Stimulated activated CD4-positive, alpha-beta T cell treated with anti-CD3 and anti-CD28 coated beads, Interleukin-12 subunit alpha, Interleukin-12 subunit beta, amount 100 ng/mL, for 48 hours (primary cell): ENCODE results near the gene FRAS1.

Source experiments
- DNase-seq, 3 donors: peaks; one replicate each; pipeline ENCODE4 v3.0.0-alpha.2; 2020; ENCODE audit warnings: low read depth in 2 of 3, low spot score in 1 of 3

Gene FRAS1

DNA sequence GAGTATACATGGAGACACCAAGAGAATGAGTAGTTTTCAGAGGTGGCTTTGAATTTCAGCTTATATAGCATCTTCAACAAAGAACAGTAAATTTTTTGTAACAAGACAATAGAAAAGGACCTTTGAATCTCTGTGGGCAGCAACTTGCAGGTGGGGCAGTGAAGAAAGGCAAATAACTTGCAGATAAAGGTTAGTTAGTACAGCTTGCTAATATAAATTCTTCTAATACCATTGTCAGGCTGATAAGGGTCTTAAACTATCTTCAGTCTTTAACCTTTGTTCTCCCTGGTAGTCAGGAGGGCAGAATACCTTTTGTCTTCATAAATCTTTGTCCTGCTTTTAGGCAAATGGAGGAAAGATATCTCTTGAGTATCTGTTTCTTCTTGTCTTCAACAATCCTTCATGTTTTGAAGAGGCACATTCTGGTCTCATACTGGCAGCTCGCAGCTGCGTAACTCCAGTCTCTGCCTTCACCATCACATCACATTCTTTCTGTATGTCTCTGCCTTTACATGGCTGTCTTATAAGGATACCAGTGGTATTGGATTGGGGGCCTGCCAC lies 510.5 kb downstream of the FRAS1 start:
- no peak for DNase-seq

DNA sequence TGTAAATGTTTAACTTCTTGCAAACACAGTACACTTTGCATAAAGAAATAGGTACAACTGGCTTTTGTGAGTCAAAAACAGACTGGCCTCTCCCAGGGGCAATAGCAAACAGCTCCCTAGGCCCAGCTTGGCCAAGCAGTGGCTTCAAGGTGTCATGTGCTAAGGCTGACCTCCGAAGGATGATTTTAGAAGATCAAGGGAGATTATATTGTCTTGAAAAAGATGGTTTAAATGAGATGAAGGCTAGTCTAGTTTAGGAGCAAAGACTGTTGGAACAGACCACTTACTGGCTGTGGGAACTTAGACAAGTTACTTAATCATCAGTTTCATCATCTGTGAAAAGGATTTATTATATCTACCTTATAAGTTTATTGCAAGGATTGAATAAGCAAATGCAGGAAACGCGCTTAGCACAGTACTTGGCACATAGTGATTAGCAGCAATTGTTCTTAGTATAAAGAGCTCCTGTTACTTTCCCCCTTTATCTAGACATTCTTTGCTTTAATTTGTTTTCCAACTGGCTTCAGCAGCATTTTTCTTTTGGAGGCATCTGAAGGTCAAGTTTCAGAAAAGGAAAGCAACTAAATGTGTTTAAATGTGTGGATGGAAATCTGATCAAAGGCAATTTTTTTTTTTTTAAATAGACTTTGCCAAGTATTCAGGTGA lies 511.6 kb downstream of the FRAS1 start:
- no peak for DNase-seq

DNA sequence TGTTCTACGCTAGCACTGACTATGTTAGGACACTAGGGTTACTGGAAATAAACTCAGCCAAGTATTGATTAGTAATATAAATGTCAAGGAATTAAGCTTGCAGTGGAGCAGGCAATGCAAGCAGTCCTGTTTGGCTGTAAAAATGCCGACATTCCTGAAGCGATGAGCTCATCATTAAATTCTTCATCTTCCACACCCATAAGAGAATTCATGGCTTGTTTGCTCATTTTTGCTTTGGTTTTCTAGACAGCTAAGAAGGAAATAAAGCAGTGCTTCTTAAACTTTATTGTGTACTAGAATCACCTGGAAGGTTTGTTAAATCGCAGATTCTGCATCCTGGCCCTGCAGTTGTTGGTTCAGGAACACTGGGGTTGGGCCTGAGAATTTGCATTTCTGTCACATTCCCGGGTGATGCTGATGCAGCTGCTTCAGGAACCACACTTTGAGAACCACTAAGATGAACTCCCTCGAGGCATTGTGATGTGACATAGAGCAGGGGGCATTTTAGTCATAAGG lies 512.2 kb downstream of the FRAS1 start:
- DNase-seq, result no peak

DNA sequence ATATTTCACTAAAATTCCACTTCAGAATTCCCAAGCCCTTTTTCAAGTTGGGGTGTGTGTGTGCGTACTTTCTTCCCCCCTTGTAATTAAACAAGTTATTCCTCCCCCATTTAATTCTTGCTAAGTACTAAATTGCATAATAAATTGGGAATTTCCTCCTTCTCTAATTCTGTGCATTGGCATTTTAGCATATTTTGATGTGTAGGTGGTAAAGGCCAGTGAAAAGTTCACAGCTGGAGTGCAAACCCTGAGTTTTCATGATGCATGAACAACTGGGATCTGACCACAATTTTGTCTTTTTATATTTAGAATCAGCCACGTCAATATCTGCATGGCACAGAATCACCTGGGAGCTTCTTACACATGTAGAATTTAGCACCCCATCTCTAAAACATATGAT lies 513.0 kb downstream of the FRAS1 start:
- DNase-seq, result no peak

DNA sequence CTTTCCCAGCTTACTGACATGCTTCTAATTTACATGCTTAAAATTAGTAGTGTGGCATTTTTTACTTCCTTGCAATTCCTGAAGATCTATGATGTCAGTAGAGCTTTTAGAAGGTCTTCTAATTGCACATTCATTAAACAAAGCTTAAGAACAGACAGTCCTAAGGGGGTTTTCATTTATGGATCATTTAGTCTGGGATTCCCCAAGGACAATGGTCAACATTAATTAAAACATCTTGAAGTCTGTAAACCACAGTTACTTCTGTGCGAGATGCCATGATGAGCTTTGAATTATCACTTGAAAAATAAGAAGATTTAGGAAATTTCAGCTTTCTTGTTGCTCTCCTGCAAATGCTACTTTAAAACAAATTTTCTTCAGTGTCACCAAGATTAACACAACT lies 514.7 kb downstream of the FRAS1 start:
- no peak for DNase-seq

DNA sequence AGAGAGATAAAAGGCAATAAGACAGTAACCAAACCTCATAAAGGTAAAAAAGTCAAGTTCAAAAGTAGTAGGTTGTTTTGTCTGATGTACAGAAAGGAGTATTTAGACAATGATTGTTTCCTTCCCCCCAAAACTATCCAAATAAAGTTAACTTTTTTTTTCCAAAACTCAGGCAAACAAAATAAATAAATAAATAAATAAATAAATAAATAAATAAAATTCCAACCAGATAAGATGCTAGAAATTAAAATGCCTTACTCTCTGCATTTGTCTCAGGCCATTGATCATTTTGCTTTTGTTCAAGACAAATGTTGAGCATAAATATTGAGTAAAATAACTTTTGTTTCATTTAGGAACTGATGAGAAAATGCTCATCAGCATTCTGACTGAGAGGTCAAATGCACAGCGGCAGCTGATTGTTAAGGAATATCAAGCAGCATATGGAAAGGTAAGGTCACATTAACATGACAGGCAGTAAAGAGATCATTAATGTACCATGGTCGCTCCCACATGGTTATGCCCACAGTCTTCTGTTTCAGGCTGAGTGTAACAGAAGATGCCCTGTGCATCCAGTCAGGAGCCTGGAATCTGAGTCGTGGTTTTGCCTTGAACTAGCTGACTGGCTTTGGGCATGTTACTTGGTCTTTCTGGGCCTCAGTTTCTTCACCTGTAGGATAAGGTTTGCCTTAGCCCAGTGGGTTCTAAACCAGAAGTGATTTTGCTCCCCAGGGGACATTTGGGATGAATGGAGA lies 521.7 kb downstream of the FRAS1 start:
- no peak for DNase-seq

DNA sequence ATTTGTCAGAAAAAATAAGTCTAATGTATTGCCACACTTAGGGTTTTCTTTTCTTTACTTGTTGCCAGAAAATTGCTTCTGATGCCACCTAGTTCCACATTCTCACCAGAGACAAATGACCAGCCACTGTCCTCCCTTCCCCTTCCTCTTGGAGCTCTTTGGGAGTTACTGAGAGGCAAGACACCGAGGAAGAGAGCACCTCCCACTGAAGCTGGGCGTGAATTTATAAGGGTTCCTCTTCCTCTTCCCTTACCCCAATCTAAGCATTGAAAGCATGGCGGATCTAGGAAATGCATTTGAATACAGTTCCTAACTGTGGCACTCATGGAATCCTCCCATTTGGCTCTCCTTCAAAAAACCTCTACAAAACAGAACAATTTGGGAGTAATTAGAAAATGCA lies 524.5 kb downstream of the FRAS1 start:
- DNase-seq, result no peak

DNA sequence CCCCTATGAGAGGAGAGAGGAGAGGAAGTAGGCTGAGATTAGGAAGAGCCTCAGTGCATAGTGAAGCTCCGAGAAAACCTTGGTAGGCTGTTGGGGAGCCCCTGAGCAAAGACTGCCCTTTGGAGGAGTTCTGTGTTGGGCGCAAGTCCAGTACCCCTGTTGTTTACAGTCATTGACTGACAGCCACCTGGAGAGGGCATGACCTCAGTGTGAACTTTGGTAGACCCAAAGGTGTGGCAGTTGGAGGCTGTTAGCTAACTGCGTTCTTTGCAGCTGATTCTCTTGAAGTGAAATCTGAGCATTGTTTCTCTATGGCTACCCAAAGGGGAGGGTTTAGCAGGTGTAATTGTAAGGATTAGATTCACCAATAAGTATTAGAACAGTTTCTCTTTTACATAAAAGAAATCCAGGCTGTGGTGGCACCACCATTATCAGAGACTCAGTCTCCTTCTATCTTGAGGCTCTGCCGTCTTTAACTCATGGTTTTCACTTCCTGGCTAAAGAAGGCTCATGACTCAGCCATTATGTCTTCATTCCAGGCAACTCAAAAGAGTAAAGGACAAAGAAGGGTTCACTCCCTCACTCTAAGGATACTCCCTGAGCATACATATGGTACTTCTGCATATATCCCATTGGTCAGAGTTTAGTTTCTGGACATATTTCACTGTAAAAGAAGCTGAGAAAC lies 527.9 kb downstream of the FRAS1 start:
- DNase-seq, result no peak

DNA sequence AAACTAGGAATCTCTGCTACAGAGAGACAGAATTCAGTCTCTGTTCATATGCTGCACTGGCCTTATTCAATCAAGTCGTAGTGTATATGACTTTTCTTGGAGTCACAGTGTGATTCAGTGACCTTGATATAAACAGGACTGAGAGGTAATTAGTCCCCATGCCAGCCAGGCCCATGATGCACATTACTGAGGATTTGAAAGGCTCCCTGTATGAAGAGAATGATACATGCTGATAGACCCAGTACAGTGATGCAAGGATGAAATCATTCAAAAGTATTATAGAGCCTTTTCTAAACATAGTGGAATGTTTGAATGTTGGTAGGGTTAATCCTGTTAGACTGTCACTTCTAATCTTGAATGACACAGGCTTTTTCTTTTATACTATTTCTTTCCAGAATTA lies 528.5 kb downstream of the FRAS1 start:
- DNase-seq, result no peak

DNA sequence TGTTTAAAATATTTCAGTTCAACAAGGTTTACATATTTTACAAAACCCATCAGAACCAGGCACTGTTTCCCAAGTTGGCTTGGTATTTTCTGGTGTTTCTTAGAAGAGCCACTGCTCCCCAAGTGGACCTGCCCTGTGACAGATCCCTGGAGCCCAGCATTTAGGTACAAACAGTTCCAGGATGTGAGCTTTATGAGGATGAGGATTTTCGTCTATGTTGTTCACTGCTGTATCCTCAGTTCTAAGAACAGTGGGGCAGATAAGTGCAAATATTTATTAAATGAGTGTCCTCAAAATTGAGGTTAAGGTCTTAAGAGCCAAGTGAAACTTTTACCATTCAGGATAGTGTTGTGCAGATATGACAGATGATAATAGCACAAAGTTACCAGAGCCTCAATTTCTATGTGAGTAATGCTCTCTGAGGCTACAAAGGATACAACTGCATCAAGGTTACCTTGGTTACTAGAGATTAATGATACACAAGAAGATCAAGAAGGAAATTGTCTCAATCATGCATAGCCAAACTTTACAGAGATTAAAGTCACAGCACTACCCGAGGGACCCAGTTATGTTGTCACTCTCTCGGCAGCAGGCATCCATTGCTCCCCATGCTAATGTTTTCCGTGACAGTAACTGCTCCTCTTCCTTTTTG lies 531.9 kb downstream of the FRAS1 start:
- DNase-seq, result no peak

DNA sequence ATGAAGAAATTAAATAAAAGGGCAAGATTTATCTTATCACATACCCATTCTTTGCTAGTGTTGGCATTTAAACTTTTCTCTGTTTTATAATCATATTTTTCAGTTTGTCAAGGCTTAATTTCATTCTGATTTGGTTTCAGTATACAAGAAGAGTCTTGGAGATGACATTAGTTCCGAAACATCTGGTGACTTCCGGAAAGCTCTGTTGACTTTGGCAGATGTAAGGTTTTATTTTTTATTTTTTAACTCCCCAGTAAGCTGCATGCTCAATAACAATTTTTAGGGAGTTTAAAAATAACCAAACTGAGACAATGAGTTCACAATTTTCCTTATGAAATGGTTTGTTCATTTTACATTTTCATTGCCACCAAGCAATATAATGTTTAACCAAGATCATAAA lies 534.3 kb downstream of the FRAS1 start:
- no peak for DNase-seq

DNA sequence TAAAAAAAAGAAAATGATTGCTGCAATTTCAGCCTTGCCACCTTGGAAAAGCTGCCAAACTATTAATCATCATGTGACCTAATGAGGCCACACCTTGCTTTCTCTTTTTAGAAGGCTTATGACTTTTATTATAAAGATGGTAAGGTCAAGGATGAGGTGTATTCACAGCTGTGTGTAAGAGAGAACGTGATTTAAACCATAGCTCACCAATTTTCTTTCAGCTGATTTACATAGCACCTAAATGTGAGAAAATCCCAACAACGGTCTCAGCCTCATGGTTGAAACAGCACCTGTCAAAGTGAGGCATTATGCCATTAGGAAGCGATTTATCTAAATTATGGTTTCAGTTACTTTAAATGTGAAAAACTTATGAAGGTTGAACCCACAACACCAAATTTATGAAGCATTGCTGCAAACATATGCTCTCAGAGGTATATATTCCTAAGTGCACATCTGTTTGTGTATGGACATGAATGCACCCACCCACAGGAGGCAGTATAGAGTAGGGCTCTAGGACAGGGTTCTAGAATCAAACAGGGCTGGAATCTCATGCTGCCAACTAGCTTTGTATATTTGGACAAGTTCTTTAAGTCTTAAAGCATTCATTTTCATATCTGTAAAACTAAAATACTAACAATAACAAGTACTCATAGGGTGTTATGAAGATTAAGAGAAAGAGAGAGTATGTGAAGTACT lies 535.1 kb downstream of the FRAS1 start:
- DNase-seq, result no peak
